CD4-positive, alpha-beta T cell (primary cell): ENCODE results near the gene CADPS. TPM values are rescaled to one million over a fixed set of nuclear protein-coding genes. Genes with fewer than 3 reads are reported as not detected.

Experiments used
- ATAC-seq: fragments of 200-7000 bp; cut with Tn5 transposase; one replicate; pipeline ENCODE4 v1.10.0; 2022; ENCODE audit warnings: mild to moderate bottlenecking; ENCODE audit not compliant: poor library complexity
- CTCF ChIA-PET: fragments of 350-600 bp; sonication (Branson Sonifier 250); formaldehyde crosslinking; loops from one replicate; lab custom pipeline; 2021; ENCODE audit warnings: antibody characterized with exemption, inconsistent platforms; lab: Charles Lee
- POLR2A ChIA-PET: fragments of 350-600 bp; sonication (Branson Sonifier 250); formaldehyde crosslinking; loops from one replicate; lab custom pipeline; 2021; ENCODE audit warnings: antibody characterized with exemption, inconsistent platforms; lab: Charles Lee
- DNase-seq, 14 experiments: peaks; one replicate each; pipeline ENCODE4 v3.0.0-alpha.2; 2013 to 2020; ENCODE audit warnings: mixed read lengths in 2 of 14
- H3K27ac ChIP-seq, 2 donors: one replicate each; pipeline versions ENCODE4 v1.5.1 to v1.7.0; 2013; ENCODE audit warnings: low read length in 2 of 2, low read depth in 1 of 2, mild to moderate bottlenecking in 1 of 2
- H3K27me3 ChIP-seq, 2 experiments: 1 replicate in 1 of 2; 2 replicates in 1 of 2; pipeline versions ENCODE4 v1.6.1 to v1.7.0; 2013; ENCODE audit warnings: low read length in 2 of 2, control low read depth in 1 of 2, mild to moderate bottlenecking in 1 of 2, moderate library complexity in 1 of 2; ENCODE audit not compliant: insufficient read depth in 2 of 2, control insufficient read depth in 1 of 2
- H3K36me3 ChIP-seq: one replicate; pipeline ENCODE4 v1.6.1; 2013; ENCODE audit warnings: low read length, control low read depth; ENCODE audit not compliant: insufficient read depth
- H3K4me1 ChIP-seq: one replicate; pipeline ENCODE4 v1.6.1; 2013; ENCODE audit warnings: low read length, control low read depth; ENCODE audit not compliant: insufficient read depth
- H3K4me3 ChIP-seq: one replicate; pipeline ENCODE4 v1.5.1; 2013; ENCODE audit warnings: mild to moderate bottlenecking, low read length, moderate library complexity
- H3K9me3 ChIP-seq, 2 experiments: 1 replicate in 1 of 2; 2 replicates in 1 of 2; pipeline versions ENCODE4 v1.6.1 to v1.7.0; 2013; ENCODE audit warnings: low read length in 2 of 2, mild to moderate bottlenecking in 2 of 2, control low read depth in 1 of 2, moderate library complexity in 1 of 2; ENCODE audit not compliant: control insufficient read depth in 1 of 2, insufficient read depth in 1 of 2
- H3K27ac Mint-ChIP-seq: one replicate; pipeline ENCODE4 v1.8.0; 2020; ENCODE audit warnings: mixed read lengths
- H3K27me3 Mint-ChIP-seq: one replicate; pipeline ENCODE4 v1.8.0; 2021; ENCODE audit warnings: mixed read lengths
- H3K36me3 Mint-ChIP-seq: one replicate; pipeline ENCODE4 v1.8.0; 2021; ENCODE audit warnings: low read depth, mixed read lengths
- H3K4me1 Mint-ChIP-seq: one replicate; pipeline ENCODE4 v1.8.0; 2021; ENCODE audit warnings: low read depth, mixed read lengths
- H3K4me3 Mint-ChIP-seq: one replicate; pipeline ENCODE4 v1.8.0; 2020; ENCODE audit warnings: mild to moderate bottlenecking, mixed read lengths
- H3K9me3 Mint-ChIP-seq: one replicate; pipeline ENCODE4 v1.8.0; 2020; ENCODE audit warnings: mixed read lengths
- intact Hi-C, 2 experiments: fragments of 100-400 bp; cut with DNase I in 1 of 2; cut with micrococcal nuclease in 1 of 2; formaldehyde crosslinking; loops; one replicate each; pipeline versions ENCODE4 v1.15.1 to v1.9.0; 2023 to 2025; cut with DNase I, micrococcal nuclease
- total RNA-seq, 174 experiments: library from RNA in 2 of 174; stranded (reverse) in 2 of 174; gene quantifications; one replicate each; pipeline ENCODE4 v1.2.3 and lab custom pipeline; 2021 to 2026
- TF ChIP-seq, protein P1 (sequence below): fragments of 200-600 bp; IDR thresholded peaks from one replicate; pipeline ENCODE4 v1.8.0; 2022; ENCODE audit warnings: antibody characterized with exemption, mild to moderate bottlenecking

CADPS gene
- total RNA-seq, 2 experiments from 2014 or later = not detected

DNA sequence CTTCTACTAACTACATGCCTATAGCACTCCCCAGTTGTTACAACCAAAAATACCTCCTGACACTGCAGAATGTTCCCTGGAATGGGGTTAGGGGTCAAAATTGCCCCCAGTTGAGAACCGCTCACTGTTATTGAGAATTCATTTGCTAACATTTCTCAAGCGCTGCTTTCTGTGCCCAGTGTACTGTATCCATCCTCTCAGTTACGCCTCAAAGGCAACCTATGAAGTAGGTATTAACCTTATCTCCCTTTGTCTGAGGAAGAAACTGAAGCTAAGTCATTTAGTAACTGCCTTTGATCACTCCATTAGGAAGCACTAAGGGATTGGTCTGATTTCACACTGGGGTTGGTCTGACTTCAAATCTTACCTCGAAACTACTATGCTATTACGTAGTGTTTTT lies 70.1 kb downstream of the CADPS start:
- TF ChIP-seq, protein P1, sequence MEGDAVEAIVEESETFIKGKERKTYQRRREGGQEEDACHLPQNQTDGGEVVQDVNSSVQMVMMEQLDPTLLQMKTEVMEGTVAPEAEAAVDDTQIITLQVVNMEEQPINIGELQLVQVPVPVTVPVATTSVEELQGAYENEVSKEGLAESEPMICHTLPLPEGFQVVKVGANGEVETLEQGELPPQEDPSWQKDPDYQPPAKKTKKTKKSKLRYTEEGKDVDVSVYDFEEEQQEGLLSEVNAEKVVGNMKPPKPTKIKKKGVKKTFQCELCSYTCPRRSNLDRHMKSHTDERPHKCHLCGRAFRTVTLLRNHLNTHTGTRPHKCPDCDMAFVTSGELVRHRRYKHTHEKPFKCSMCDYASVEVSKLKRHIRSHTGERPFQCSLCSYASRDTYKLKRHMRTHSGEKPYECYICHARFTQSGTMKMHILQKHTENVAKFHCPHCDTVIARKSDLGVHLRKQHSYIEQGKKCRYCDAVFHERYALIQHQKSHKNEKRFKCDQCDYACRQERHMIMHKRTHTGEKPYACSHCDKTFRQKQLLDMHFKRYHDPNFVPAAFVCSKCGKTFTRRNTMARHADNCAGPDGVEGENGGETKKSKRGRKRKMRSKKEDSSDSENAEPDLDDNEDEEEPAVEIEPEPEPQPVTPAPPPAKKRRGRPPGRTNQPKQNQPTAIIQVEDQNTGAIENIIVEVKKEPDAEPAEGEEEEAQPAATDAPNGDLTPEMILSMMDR = no peak
- intact Hi-C loops = no loop called here

DNA sequence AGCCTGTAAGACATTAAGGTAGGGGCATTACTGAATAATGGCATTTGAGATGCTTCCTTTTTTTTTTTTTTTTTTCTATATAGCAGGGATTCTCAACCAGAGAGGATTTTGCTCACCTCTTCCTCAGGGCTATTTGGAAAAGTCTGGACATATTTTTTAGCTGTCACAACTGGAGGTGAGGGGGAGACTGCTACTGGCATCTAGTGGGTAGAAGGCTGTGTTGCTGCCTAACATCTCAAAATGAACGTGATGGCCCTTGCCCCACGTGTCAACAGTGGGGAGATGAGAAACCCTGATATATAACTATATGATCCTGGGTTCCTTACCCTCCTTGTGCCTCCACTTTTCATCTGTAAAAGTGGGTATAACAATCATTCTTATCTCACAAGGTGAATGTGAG lies 71.9 kb downstream of the CADPS start:
- no peak overlapping the region for H3K27ac Mint-ChIP-seq
- intact Hi-C loops = no loop called here

More for the DNA sequence above, 70.1 kb downstream of the CADPS start:
- CTCF ChIA-PET = interaction anchor here (0.8 kb wide), 1 partner anchor 11 kb away, joined by 3 read pairs; no protein-coding TSS in a partner anchor
- no peaks in the 10 kb centered on the region for H3K36me3 Mint-ChIP-seq
- Histone ChIP-seq H3K4me3 (no peak overlapping the region), H3K9me3 (no peaks in the 10 kb centered on the region), H3K4me1 (no peaks in the 10 kb centered on the region), H3K27me3 (no peaks in the 10 kb centered on the region), H3K27ac (no peak overlapping the region), H3K36me3 (no peaks in the 10 kb centered on the region)
- no peaks in the 10 kb centered on the region for H3K4me1 Mint-ChIP-seq
- H3K27ac Mint-ChIP-seq = no peak overlapping the region
- ATAC-seq (no peak), DNase-seq (no peak)
- no peaks in the 10 kb centered on the region for H3K9me3 Mint-ChIP-seq
- H3K27me3 Mint-ChIP-seq = no peaks in the 10 kb centered on the region
- POLR2A ChIA-PET = no interaction called here
- H3K4me3 Mint-ChIP-seq = no peak overlapping the region

DNA sequence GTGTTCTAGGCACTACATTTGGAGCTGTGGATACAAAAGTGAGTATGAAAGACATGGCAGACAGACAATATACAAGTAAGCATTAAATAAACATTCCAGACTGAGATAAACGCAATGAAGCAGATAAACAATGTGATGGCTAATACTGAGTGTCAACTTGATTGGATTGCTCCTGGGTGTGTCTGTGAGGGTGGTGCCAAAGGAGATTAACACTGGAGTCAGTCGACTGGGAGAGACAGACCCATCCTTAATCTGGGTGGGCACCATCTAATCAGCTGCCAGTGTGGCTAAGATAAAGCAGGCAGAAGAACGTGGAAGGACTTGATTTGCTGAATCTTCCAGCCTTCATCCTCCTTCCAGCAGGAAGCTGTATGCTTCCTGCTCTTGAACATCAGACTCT lies 77.2 kb downstream of the CADPS start:
- TF ChIP-seq, protein P1 = no peak
- H3K9me3 Mint-ChIP-seq = no peaks in the 10 kb centered on the region
- no peak for DNase-seq
- no peak overlapping the region for H3K4me3 Mint-ChIP-seq
- Histone ChIP-seq H3K9me3 (no peaks in the 10 kb centered on the region), H3K27me3 (no peaks in the 10 kb centered on the region), H3K27ac (no peak overlapping the region), H3K36me3 (no peaks in the 10 kb centered on the region), H3K4me3 (no peak overlapping the region), H3K4me1 (no peaks in the 10 kb centered on the region)
- ChIA-PET POLR2A (no interaction called here), CTCF (no interaction called here)
- H3K36me3 Mint-ChIP-seq = no peaks in the 10 kb centered on the region
- no peaks in the 10 kb centered on the region for H3K27me3 Mint-ChIP-seq
- ATAC-seq = no peak
- no peaks in the 10 kb centered on the region for H3K4me1 Mint-ChIP-seq
- intact Hi-C loops = no loop called here
- no peak overlapping the region for H3K27ac Mint-ChIP-seq

More for the DNA sequence above, 71.9 kb downstream of the CADPS start:
- H3K36me3 Mint-ChIP-seq = no peaks in the 10 kb centered on the region
- Histone ChIP-seq H3K36me3 (no peaks in the 10 kb centered on the region), H3K27ac (no peak overlapping the region), H3K27me3 (no peaks in the 10 kb centered on the region), H3K4me3 (no peak overlapping the region), H3K4me1 (no peaks in the 10 kb centered on the region), H3K9me3 (no peaks in the 10 kb centered on the region)
- no peaks in the 10 kb centered on the region for H3K4me1 Mint-ChIP-seq
- ChIA-PET CTCF (no interaction called here), POLR2A (no interaction called here)
- H3K9me3 Mint-ChIP-seq = no peaks in the 10 kb centered on the region
- no peak overlapping the region for H3K4me3 Mint-ChIP-seq
- ATAC-seq (no peak), DNase-seq (no peak)
- TF ChIP-seq, protein P1 = no peak
- no peaks in the 10 kb centered on the region for H3K27me3 Mint-ChIP-seq
